HG03280 (cell line): Measurements from ENCODE around the gene ALOX5.

Experiments used
- ATAC-seq: cut with Tn5 transposase; IDR thresholded peaks from one replicate; pipeline ENCODE4 v1.9.1; 2021; ENCODE audit warnings: mild to moderate bottlenecking, moderate library complexity; ENCODE audit not compliant: unreplicated experiment

The ALOX5 gene

DNA sequence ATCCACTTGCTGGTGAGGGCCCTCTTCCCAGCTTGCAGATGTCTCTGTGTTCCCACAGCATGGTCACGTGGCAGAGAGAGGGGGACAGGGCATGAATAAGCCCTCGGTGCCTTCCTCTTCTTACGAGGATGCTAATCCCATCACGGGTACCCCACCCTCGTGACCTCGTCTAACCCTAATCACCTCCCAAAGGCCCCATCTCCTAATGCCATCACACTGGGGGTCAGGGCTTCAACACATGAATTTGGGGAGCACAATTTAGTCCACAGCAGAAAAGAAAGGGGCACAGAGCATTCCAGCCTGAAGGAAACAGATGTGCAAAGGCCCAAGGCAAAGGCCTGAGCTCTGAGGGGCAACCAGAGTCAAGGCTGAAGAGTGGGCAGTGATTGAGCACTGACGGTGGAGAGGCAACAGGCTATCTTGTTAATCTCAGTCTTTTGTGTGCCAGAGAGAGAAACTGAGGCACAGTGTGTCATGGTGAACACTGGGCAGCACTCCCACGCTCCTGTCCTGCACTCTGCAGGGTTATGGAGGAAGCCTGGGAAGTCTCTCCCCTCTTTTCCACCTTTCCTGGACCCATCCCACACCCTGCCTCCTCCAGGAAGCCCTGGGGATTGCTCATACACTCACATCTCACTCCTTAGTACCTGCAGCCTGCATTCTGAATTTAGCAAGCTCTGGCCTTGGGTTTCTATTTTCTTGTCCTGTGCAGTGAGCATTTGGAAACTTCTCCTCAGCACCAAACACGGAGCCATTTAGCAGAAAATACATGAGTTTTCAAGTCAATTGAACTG, 49.0 kb downstream of the ALOX5 start:
- ATAC-seq = no peak

DNA sequence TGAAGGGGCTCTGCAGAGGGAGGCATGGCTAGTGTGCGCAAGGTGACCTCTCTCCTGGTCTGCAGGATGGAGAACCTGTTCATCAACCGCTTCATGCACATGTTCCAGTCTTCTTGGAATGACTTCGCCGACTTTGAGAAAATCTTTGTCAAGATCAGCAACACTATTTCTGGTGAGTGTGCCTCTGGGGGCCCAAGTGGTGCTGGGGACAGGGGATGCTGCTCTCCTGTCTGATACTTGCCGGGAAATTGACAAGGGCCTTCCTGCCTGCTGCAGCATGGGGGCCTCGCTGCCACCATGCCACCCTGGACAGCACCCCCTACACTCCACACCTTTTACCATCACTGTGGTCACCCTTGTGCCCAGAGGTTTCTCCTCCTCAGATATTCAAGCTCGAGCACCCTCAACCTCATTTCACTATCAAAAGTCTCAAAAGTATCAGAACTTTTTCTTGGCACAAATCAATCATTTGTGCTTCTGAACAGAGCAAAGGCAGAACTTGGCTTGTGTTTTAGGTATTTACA, 50.0 kb downstream of the ALOX5 start:
- ATAC-seq = no peak

DNA sequence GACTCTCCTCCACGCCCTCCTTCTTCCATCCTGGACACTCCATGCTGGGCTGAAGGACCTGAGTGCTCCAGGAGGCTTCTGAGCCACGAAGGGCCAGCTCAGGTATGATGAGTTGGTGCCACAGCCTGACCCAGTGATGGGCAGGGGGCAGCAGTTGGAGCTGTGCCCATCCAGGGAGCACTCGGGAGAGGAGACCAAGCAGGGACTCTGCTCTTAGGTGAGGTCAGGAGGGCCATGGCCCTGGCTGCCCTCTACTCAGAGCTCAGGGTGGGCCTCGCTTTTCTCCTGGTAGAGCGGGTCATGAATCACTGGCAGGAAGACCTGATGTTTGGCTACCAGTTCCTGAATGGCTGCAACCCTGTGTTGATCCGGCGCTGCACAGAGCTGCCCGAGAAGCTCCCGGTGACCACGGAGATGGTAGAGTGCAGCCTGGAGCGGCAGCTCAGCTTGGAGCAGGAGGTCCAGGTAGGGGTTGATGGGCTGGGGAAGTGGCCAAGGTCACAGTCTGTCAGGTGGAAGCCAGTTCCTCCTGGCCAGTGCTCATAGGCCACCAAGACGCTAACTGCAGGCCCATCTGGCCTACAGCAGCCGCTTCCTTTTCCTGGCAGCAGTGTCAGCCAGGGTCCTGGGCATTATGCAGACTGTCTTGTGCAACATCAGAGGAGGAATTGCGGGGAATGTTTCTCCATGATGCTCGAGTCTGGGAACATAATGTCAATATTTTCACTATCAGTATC, 50.8 kb downstream of the ALOX5 start:
- no peak for ATAC-seq

GRCh38 chr10:45425621-45426563, 51.9 kb downstream of the ALOX5 start:
- ATAC-seq = no peak

- ATAC-seq = no peak
Observed at GRCh38 chr10:45427262-45427969, 53.4 kb downstream of the ALOX5 start.

DNA sequence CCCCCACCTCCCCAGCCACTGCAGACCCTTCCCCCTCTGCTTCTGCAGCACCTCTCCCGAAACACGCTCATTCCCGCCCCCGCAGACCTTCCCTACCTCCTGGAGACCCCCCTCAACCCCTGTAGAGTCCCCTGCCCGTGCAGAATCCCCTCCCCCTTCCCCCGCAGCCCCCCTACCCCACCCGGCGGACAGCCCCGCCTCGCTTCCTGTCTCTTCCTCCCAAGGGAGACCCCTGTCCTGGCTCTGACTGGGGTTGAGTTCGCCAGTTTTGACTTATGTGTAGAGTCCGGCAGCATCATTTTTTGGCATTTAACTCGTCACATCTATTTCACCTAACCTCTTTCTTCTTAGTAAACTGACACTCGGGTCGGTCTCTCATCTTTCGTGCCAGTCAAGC, 54.0 kb downstream of the ALOX5 start:
- no peak for ATAC-seq

GRCh38 chr10:45428611-45429510, 54.8 kb downstream of the ALOX5 start:
- no peak for ATAC-seq

GRCh38 chr10:45429790-45430189, 55.8 kb downstream of the ALOX5 start:
- ATAC-seq = no peak

DNA sequence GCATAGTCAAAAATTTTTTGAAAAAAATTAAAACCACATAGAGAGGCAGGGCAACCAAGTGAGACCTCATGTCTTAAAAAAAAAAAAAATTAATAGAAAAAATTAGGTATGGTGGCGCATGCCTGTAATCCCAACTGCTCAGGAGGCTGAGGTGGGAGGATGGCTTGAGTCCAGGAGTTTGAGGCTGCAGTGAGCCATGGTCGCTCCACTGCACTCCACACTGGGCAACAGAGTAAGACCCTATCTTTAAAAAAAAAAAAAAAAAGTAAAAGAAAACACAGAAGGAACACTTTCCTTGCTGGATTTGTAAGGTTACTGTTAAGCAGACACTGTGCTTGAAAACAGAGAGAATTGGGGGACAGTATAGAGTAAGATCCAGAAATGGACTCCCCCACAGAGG, 58.1 kb downstream of the ALOX5 start:
- ATAC-seq = no peak

DNA sequence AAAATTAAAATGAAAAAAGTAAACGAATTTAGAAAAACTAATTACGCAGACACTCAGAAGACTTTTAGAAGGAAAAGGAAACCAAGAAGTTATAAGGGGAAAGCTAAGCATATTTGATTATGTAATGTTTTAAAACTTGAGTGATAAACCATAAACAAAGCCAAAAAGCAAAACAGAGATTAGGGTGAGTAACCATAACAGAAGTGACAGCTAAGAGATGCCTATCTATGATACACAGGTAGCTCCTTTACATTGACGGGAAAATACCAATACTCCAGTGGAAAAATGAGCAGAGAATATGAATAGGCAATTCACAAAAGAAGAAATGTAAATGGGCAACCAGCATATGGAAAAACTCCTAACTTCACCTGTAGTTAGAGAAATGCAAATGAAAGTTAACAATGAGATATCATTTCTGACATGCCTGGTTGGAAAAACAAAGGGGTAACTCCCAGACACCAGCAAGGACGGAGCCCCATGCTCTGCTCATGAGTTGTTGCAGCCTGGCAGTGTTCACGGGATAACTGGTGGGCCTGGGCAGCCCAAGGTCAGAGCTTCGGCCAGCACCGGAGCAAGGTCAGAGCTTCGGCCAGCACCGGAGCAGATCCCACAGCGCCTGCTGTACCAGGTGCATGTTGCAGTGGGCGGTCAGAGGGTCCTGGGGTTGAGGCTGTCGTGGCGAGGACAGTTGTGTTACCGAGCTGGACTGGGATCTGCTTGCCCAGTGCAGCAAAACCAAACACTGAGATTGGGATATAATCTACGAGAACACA, 58.9 kb downstream of the ALOX5 start:
- no peak for ATAC-seq

- peak; percentile 92 for ATAC-seq
Observed at GRCh38 chr10:45433716-45434469, 59.9 kb downstream of the ALOX5 start.

GRCh38 chr10:45437587-45438465, 63.8 kb downstream of the ALOX5 start:
- ATAC-seq = no peak

DNA sequence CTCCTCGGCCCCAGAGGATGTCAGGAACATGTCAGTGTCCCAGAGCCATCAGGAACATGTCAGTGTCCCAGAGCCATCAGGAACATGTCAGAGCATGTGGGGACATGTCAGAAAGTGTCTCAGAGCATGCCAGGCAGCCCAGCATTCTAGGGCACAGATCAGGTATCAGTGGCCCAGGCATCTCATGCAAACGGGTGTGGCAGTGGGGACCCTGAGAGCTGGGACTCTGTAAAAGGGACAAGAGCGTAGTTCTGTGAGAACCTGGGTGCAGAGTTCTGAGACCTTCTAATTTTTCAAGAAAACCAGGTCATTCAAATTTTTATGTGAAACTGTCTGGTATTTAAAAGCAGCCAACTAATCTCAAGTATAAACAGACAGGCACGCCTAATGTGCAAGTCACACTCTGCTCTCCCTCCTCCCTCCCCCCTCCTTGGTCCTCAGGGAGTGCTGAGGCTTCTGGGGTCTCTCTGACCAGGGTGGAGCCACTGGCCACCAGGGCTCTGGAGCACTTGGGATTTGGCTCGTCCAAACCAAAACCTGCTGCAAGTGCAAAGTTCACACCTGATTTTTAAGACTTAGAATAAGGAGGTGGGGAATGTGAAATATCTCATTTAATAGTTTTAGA, 64.6 kb downstream of the ALOX5 start:
- no peak for ATAC-seq

- no peak for ATAC-seq
Observed at GRCh38 chr10:45439365-45439764, 65.3 kb downstream of the ALOX5 start.

DNA sequence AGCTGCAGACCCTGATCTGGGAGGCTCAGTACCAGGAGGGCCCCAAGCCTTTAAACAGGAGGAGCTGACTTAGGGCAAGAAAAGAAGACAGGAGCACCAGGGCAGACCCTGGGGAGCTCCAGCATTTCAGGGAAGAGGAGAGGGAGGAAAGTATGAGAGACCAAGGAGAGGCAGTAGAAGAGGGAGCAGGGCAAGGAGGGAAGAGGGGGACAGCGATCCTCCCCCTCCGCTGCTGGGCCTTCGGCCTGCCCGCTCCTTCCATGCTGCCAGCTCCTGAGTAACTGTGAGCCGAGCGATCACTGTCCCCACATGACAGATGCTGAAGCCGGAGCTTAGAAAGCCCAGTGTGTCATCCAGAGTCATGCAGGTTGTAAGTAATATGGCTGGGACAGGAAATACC, 65.9 kb downstream of the ALOX5 start:
- ATAC-seq = no peak

GRCh38 chr10:45440511-45441062, 66.6 kb downstream of the ALOX5 start:
- no peak for ATAC-seq
